H9 (cell line): Measurements from ENCODE around the gene NINJ1. TPM values are rescaled to one million over a fixed set of nuclear protein-coding genes. Genes with fewer than 3 reads are reported as not detected.

Experiments
- DNase-seq: peaks from one replicate; pipeline ENCODE4 v3.0.0-alpha.2; 2017
- H2AFZ ChIP-seq: one replicate; pipeline ENCODE4 v1.6.1; 2013; ENCODE audit warnings: mild to moderate bottlenecking, low read length, control low read depth, moderate library complexity
- H2AK5ac ChIP-seq: 2 replicates; pipeline ENCODE4 v1.6.1; 2013; ENCODE audit warnings: low read length, control low read depth, mixed read lengths; ENCODE audit not compliant: insufficient read length
- H2BK120ac ChIP-seq: one replicate; pipeline ENCODE4 v1.6.1; 2013; ENCODE audit warnings: low read depth, mild to moderate bottlenecking, low read length, control low read depth, inconsistent platforms; ENCODE audit not compliant: poor library complexity, severe bottlenecking
- H2BK12ac ChIP-seq: 2 replicates; pipeline ENCODE4 v1.6.1; 2013; ENCODE audit warnings: low read length, control low read depth, mixed read lengths, low read depth; ENCODE audit not compliant: insufficient read length
- H2BK15ac ChIP-seq: 2 replicates; pipeline ENCODE4 v1.6.1; 2013; ENCODE audit warnings: low read depth, low read length, control low read depth
- H2BK20ac ChIP-seq: one replicate; pipeline ENCODE4 v1.6.1; 2013; ENCODE audit warnings: low read depth, mild to moderate bottlenecking, low read length, control low read depth, inconsistent platforms; ENCODE audit not compliant: poor library complexity, severe bottlenecking
- H2BK5ac ChIP-seq: 2 replicates; pipeline ENCODE4 v1.6.1; 2013; ENCODE audit warnings: low read length, control low read depth, mixed read lengths; ENCODE audit not compliant: insufficient read length
- H3K14ac ChIP-seq: 2 replicates; pipeline ENCODE4 v1.6.1; 2013; ENCODE audit warnings: low read length, control low read depth; ENCODE audit not compliant: insufficient read depth
- H3K18ac ChIP-seq: 2 replicates; pipeline ENCODE4 v1.6.1; 2013; ENCODE audit warnings: low read depth, mild to moderate bottlenecking, mixed read lengths, low read length, control low read depth; ENCODE audit not compliant: insufficient read length
- H3K23ac ChIP-seq: 2 replicates; pipeline ENCODE4 v1.6.1; 2013; ENCODE audit warnings: low read length, control low read depth, mixed read lengths, low read depth; ENCODE audit not compliant: insufficient read length
- H3K23me2 ChIP-seq: 2 replicates; pipeline ENCODE4 v1.6.1; 2013; ENCODE audit warnings: low read depth, mild to moderate bottlenecking, mixed read lengths, low read length, control low read depth; ENCODE audit not compliant: insufficient read length, poor library complexity, severe bottlenecking
- H3K27ac ChIP-seq: 2 replicates; pipeline ENCODE4 v1.5.1; 2013; ENCODE audit warnings: low read length, control low read depth, mixed read lengths, low read depth; ENCODE audit not compliant: insufficient read length
- H3K27me3 ChIP-seq: 2 replicates; pipeline ENCODE4 v1.6.1; 2013; ENCODE audit warnings: low read length, control low read depth, inconsistent platforms; ENCODE audit not compliant: insufficient read depth
- H3K4ac ChIP-seq: 2 replicates; pipeline ENCODE4 v1.6.1; 2013; ENCODE audit warnings: low read depth, mild to moderate bottlenecking, control low read depth, inconsistent platforms, low read length, moderate library complexity
- H3K4me1 ChIP-seq: 2 replicates; pipeline ENCODE4 v1.6.1; 2013; ENCODE audit warnings: low read length, control low read depth, inconsistent platforms; ENCODE audit not compliant: insufficient read depth
- H3K4me2 ChIP-seq: 2 replicates; pipeline ENCODE4 v1.6.1; 2013; ENCODE audit warnings: low read length, control low read depth, mixed read lengths; ENCODE audit not compliant: insufficient read length, insufficient read depth
- H3K56ac ChIP-seq: 2 replicates; pipeline ENCODE4 v1.6.1; 2013; ENCODE audit warnings: low read depth, mild to moderate bottlenecking, mixed read lengths, low read length, control low read depth; ENCODE audit not compliant: insufficient read length
- H3K79me1 ChIP-seq: 2 replicates; pipeline ENCODE4 v1.6.1; 2013; ENCODE audit warnings: low read depth, mild to moderate bottlenecking, moderate library complexity, low read length, control low read depth, inconsistent platforms; ENCODE audit not compliant: insufficient read depth, poor library complexity, severe bottlenecking
- H3K79me2 ChIP-seq: 2 replicates; pipeline ENCODE4 v1.6.1; 2013; ENCODE audit warnings: low read length, control low read depth, inconsistent platforms; ENCODE audit not compliant: insufficient read depth
- H3K9ac ChIP-seq: 2 replicates; pipeline ENCODE4 v1.6.1; 2013; ENCODE audit warnings: low read length, control low read depth, mixed read lengths; ENCODE audit not compliant: insufficient read length; ENCODE audit errors: extremely low read depth
- H3K9me3 ChIP-seq: one replicate; pipeline ENCODE4 v1.6.1; 2013; ENCODE audit warnings: low read depth, low read length, inconsistent platforms; ENCODE audit not compliant: control insufficient read depth
- H3T11ph ChIP-seq: one replicate; pipeline ENCODE4 v1.6.1; 2013; ENCODE audit warnings: mild to moderate bottlenecking, low read length, control low read depth, inconsistent platforms
- H4K20me1 ChIP-seq: one replicate; pipeline ENCODE4 v1.6.1; 2013; ENCODE audit not compliant: control insufficient read depth, insufficient read length, insufficient read depth
- H4K5ac ChIP-seq: 2 replicates; pipeline ENCODE4 v1.6.1; 2013; ENCODE audit warnings: low read depth, mild to moderate bottlenecking, mixed read lengths, low read length, control low read depth; ENCODE audit not compliant: insufficient read length
- H4K8ac ChIP-seq: replicated peaks from 2 replicates; pipeline ENCODE4 v1.6.1; 2013; ENCODE audit warnings: low read length, control low read depth, mixed read lengths, low read depth; ENCODE audit not compliant: insufficient read length
- H4K91ac ChIP-seq: 2 replicates; pipeline ENCODE4 v1.6.1; 2013; ENCODE audit warnings: low read depth, mild to moderate bottlenecking, moderate library complexity, mixed read lengths, low read length, control low read depth; ENCODE audit not compliant: insufficient read length
- H3K27ac Mint-ChIP-seq, 3 experiments: 2 replicates in 2 of 3; 3 replicates in 1 of 3; pipeline ENCODE4 v1.8.0; 2020 to 2021; ENCODE audit warnings: mixed read lengths in 3 of 3, mild to moderate bottlenecking in 1 of 3, moderate library complexity in 1 of 3
- H3K27me3 Mint-ChIP-seq: 2 replicates; pipeline ENCODE4 v1.8.0; 2021; ENCODE audit warnings: low read depth, mild to moderate bottlenecking, moderate library complexity, mixed read lengths
- H3K36me3 Mint-ChIP-seq, 3 experiments: 2 replicates in 2 of 3; 3 replicates in 1 of 3; pipeline ENCODE4 v1.8.0; 2020 to 2021; ENCODE audit warnings: low read depth in 3 of 3, mixed read lengths in 3 of 3; ENCODE audit not compliant: insufficient read depth in 1 of 3
- H3K4me1 Mint-ChIP-seq, 2 experiments: 2 replicates each; pipeline ENCODE4 v1.8.0; 2020; ENCODE audit warnings: mixed read lengths in 2 of 2
- H3K4me3 Mint-ChIP-seq, 2 experiments: 2 replicates in 1 of 2; 3 replicates in 1 of 2; pipeline ENCODE4 v1.8.0; 2020 to 2021; ENCODE audit warnings: mild to moderate bottlenecking in 2 of 2, mixed read lengths in 2 of 2, moderate library complexity in 1 of 2
- H3K9me3 Mint-ChIP-seq, 2 experiments: 2 replicates in 1 of 2; 3 replicates in 1 of 2; pipeline ENCODE4 v1.8.0; 2020; ENCODE audit warnings: mild to moderate bottlenecking in 2 of 2, mixed read lengths in 2 of 2, moderate library complexity in 1 of 2
- WGBS: extraction: QIAGEN DNeasy Blood & Tissue Kit; methylation state at CpG from one replicate; pipeline ENCODE4 v1.1.7; 2013; ENCODE audit warnings: missing lambda C conversion rate, low lambda C conversion rate, mixed read lengths; ENCODE audit not compliant: insufficient read length; ENCODE audit errors: extremely low coverage; 5-methylcytosine and 5-hydroxymethylcytosine counted together
- total RNA-seq: library from RNA; stranded (reverse); gene quantifications from 2 replicates; pipeline ENCODE4 v1.2.1, GENCODE V29; 2021
- TF ChIP-seq, protein P1 (sequence below): fragments of 200-600 bp; sonication (generic); conservative IDR thresholded peaks from 3 replicates; pipeline ENCODE4 v1.8.0; 2021; ENCODE audit warnings: antibody characterized with exemption, mild to moderate bottlenecking

Gene NINJ1
- total RNA-seq, 1 experiment from 2014 or later, result 28.9 TPM

DNA sequence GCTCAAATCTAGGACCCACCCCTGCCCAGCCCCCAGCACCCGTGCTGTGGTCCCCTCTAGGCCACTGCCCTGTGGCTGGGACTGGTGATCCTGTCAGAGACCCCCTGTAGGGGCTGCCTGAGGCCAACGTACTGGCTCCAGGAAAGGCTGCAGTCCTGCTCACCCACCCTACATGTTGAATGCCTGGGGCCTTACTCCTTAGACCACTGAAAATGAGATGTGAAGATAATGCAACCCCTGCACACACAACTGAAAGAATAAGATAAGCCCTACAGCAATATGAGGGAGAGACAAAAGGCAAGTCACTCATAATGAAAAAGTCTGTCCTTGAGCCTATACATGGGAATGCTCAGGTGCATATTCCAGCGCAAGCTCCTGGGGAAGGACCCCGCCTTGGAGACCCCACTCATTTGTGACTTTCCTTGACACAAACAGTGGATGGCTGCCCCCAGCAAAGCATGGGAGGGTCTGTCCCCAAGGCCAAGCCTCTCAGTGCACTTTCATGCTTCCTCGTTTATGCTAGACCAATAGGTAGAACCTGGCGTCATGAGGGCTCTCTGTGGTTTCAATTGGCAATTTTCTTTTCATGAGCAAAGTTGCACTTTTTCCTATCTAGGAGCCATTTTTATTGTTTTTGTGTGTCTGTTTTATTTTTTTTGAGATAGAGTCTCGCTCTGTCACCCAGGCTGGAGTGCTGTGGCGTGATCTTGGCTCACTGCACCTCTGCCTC, 37.4 kb upstream of the NINJ1 start:
- Histone ChIP-seq H3K56ac (no peak overlapping the region), H3K4me2 (no peak overlapping the region), H2AFZ (no peak overlapping the region), H2BK12ac (no peak overlapping the region), H4K91ac (no peak overlapping the region), H3K79me1 (no peaks in the 10 kb centered on the region), H3K9ac (no peak overlapping the region), H2BK20ac (no peak overlapping the region), H3K9me3 (no peaks in the 10 kb centered on the region), H3K4ac (no peak overlapping the region), H2BK5ac (no peak overlapping the region), H3K27me3 (no peaks in the 10 kb centered on the region), H3K27ac (no peak overlapping the region), H3K23ac (no peak overlapping the region), H3K14ac (no peak overlapping the region), H4K20me1 (no peaks in the 10 kb centered on the region), H3K4me1 (no peaks in the 10 kb centered on the region), H3K79me2 (no peaks in the 10 kb centered on the region), H3K18ac (no peak overlapping the region), H2AK5ac (no peak overlapping the region), H2BK15ac (no peak overlapping the region), H3K23me2 (no peaks in the 10 kb centered on the region), H2BK120ac (no peak overlapping the region), H4K8ac (no peak overlapping the region), H3T11ph (no peak overlapping the region), H4K5ac (no peak overlapping the region)
- TF ChIP-seq, protein P1, sequence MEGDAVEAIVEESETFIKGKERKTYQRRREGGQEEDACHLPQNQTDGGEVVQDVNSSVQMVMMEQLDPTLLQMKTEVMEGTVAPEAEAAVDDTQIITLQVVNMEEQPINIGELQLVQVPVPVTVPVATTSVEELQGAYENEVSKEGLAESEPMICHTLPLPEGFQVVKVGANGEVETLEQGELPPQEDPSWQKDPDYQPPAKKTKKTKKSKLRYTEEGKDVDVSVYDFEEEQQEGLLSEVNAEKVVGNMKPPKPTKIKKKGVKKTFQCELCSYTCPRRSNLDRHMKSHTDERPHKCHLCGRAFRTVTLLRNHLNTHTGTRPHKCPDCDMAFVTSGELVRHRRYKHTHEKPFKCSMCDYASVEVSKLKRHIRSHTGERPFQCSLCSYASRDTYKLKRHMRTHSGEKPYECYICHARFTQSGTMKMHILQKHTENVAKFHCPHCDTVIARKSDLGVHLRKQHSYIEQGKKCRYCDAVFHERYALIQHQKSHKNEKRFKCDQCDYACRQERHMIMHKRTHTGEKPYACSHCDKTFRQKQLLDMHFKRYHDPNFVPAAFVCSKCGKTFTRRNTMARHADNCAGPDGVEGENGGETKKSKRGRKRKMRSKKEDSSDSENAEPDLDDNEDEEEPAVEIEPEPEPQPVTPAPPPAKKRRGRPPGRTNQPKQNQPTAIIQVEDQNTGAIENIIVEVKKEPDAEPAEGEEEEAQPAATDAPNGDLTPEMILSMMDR, result no peak
- no peak for DNase-seq
- H3K27ac Mint-ChIP-seq, result no peak overlapping the region
- peaks cover 7% of the 10 kb centered on the region; the same call in 1 of the 2 replicates for H3K27me3 Mint-ChIP-seq
- H3K9me3 Mint-ChIP-seq, result no peaks in the 10 kb centered on the region
- no peak overlapping the region for H3K4me3 Mint-ChIP-seq
- H3K36me3 Mint-ChIP-seq, result no peaks in the 10 kb centered on the region
- H3K4me1 Mint-ChIP-seq, result peaks cover 0 to 4% of the 10 kb centered on the region in 2 experiments; a peak in 1 of 4 replicates
- no CpG with 5 or more reads among the region's 8 CpGs for WGBS
